HTERT RPE-1 (cell line): ENCODE results near the gene PLBD1.

Experiments used
- in situ Hi-C: fragments of 300-500 bp; cut with MboI; formaldehyde crosslinking; loops from 4 replicates; pipeline ENCODE4 v1.14.3; 2020; ENCODE audit warnings: low sequenced_read_pairs

PLBD1 gene, protein sequence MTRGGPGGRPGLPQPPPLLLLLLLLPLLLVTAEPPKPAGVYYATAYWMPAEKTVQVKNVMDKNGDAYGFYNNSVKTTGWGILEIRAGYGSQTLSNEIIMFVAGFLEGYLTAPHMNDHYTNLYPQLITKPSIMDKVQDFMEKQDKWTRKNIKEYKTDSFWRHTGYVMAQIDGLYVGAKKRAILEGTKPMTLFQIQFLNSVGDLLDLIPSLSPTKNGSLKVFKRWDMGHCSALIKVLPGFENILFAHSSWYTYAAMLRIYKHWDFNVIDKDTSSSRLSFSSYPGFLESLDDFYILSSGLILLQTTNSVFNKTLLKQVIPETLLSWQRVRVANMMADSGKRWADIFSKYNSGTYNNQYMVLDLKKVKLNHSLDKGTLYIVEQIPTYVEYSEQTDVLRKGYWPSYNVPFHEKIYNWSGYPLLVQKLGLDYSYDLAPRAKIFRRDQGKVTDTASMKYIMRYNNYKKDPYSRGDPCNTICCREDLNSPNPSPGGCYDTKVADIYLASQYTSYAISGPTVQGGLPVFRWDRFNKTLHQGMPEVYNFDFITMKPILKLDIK

DNA sequence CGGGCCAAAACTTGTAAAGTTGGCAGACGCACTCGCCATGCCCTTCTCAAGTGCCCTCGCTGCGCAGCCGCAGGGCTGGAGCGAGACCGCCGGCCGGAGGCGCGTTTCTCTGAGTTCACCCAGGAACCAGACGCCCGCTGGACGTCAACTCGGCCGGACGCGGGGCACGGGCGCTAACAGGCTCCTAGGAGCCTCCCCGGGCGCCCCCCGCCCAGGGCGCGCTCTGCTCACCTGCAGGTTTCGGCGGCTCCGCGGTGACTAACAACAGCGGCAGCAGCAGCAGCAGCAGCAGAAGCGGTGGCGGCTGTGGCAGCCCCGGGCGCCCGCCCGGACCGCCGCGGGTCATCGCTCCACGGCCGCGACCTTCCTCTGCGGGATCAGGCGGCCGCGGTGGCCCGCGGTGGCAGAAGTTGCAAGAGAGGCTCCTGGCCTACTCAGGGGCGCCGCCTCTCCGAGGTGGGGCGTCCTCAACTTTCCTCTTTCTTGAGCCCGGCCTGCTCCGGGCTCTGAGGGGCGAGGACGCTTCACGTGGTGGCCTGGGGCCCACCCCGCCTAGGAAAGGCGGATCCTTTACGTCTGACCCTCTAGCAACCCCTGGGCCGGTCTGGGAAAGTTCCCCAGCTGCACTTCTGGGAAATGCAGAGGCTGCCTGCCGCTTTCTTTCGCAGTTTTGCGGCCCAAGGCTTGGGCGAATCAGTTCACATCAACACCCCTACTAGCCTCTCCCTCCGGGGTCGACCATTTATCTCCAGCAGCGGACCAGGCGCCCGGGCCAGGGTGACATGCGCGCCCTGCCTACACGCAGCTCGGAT lies at the start of gene PLBD1:
TSS of gene PLBD1 (minus strand) at position 533 of the 812 bp plus-strand sequence. CDS start at position 346, 187 bp downstream.
- in situ Hi-C loops = no loop called here

DNA sequence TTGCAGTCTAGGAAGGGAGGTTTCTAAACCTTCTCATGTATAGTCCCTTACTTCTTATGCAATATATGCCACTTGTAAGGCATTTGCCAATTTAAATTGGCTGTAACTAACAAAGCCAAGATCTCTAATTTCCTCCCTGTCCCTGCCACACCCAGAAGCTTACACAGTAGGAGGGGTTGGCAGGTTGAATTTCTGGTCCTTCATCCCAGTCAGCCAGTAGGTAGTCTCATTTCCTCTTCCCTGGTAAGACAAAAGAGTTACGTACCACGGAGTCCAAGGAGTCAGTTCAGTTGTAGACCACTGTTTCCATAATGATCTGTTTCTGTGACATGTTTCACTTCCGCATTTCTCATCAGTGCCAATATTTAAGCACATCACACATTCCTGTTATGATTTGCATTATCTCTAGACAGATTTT lies 47.0 kb upstream of the PLBD1 start:
- in situ Hi-C loops = no loop called here

DNA sequence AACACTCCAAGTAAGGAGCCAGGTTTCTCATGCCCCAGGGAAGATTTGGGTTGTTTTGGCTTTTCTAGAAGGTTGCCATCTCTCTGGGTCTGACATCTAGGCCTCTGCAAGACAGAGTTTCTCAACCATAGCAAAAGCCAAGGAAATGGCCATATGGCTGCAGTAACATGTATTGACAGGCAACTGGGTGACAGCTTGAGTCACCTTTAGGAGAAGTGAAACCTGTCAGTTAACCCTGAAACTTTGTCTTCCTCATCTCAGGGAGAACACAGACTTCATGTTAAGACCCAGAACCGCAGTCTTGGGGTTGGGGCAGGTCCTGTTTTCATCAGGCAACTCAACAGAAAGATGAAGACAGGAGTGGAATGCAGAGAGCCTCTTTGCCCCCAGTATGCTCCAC lies 46.0 kb upstream of the PLBD1 start:
- in situ Hi-C loops = no loop called here

DNA sequence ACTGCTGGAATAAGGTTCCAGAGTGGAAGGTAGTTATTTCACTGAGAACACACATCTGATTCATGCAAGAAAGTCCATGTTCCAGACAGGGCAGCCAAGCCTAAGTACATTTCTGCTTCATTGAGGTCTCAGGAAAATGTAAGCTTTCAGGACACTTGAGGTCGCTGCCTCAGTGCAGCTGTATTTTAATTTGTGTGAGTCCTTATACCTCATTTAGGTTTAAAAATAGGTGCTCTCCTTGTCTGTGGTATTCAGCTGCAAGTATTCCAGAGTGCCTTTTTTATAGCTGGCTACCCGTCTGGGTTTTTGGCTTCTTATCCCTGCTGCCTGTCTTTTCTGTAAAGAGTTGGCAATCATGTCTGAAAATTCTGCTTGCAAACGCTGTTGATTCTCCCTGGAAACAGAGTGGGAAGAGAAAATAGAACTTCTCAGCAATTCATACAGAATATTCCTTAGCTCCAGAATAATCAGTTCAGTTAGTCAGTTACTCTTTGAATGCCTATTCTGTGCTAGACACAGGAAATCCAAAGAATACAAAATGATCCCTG lies 45.3 kb upstream of the PLBD1 start:
- in situ Hi-C loops = no loop called here

DNA sequence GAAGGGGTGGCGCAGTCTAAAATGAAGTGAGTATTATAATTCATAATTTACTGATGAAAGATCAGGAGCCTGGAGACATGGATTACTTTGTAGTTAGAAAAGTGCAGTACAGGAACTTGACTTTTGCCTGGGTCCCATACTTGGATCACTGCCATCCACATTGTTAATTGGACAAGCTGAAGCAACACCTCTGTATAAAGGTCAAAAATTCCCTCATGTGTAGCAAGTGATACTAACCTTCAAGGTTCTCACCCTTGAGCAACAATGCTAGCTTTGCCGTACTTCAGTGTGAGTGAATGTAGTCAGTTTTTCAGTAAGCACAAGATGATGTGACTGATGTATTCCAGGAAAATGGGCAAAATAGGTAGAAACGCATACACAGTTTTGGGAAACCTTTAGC lies 44.6 kb upstream of the PLBD1 start:
- in situ Hi-C loops = no loop called here

DNA sequence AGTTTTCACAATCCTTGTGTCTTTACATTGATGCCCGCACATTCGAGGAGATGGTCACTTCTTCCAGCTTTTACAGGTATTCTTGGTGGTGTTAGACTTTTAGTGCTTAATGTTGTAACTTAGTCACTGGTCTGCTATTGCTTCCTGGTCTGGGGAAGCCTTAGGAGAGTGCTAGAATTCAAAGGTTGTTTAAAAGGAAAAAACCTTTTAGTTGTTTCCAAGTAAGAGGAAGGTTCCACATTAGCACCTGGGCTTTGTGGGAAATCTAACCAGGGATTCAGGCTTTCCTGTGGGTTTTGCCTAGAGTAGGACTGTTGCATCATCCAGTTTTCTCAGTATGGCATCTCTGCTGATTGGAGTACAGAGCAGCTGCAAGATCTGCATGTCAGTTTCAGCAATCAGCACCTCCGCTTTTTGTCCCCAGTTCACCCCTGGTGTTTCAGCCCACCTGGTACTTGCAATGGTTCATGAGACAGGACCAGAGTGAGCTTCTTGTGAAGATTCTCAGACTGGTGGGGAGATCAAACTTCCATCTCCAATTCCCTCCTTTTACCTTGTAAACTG lies 44.0 kb upstream of the PLBD1 start:
- in situ Hi-C loops = no loop called here

DNA sequence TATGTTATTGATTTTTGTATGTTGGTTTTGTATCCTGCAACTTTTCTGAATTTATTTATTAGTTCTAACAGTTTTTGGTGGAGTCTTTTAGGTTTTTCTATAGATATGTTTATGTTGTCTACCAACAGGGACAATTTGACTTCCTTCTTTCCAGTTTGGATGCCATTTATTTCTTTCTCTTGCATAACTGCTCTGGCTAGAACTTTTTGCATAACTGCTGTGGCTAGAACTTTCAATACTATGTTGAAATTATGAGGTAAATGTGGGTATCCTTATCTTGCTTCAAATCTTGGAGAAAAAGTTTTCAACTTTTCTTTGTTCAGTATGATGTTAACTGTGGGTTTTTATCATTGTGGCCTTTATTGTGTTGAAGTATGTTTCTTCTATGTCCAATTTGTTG lies 39.9 kb upstream of the PLBD1 start:
- in situ Hi-C loops = no loop called here

DNA sequence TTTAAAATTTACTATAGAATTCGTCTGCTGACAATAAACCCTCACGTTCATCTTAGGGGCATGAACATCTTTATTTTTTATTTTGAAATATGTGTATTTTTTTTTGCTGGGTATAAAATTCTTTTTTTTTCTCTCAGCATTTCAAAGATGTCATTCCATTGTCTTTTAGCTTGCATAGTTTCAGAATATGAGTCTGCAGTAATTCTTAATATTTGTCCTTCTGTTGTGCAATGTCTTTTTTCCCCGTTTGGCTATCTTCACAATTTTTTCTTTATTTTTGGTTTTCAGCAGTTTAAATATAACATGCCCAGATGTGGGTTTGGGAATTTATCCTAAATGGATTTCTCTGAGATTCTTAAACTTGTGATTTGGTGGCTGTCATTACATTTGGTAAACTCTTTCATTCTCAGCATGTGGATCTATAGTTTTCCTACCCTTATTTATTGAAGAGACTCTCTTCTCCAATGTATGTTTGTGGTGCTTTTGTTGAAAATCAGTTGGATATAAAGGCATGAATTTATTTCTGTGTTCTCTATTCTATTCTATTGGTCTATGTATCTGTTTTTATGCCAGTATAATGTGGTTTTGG lies 37.8 kb upstream of the PLBD1 start:
- in situ Hi-C loops = no loop called here

DNA sequence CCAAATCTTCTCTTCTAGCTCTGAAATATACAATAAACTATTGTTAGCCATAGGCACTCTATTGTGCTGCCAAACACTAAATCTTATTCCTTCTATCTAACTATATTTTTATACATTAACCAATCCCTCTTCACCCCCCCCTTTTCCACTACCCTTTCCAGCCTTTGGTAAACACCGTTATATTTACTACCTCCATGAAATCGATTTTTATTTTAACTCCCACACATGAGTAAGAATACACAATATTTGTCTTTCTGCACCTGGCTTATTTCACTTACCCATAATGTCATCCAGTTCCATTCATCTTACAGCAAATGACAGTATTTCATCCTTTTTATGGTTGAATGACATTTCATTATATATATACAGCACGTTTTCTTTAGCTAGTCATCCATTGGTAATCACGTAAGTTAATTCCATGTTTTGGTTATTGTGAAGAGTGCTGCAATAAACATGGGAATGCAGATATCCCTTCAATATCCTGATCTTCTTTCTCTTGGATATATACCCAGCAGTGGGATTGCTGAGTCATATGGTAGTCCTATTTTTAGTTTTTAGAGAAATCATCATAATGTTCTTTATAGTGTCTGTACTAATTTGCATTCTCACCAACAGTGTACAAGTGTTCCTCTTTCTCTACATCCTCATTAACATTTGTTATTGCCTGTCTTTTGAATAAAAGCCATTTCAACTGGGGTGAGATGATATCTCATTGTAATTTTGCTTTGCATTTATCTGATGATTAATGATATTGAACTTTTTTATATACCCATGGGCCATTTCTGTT lies 34.2 kb upstream of the PLBD1 start:
- in situ Hi-C loops = no loop called here

DNA sequence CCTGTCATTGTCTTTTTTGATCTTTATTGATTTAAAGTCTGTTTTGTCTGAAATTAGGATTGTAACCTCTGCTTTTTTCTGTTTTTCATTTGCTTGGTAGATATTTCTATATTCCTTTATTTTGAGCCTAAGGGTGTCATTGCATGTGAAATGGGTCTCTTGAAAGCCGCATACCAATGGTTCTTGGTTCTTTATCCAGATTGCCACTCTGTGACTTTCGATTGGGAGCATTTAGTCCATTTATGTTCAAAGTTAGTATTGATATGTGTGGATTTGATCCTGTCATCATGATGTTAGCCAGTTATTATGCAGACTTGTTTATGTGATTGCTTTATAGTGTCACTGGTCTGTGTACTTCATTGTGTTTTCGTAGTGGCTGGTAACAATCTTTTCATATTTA lies 29.8 kb upstream of the PLBD1 start:
- in situ Hi-C loops = no loop called here

DNA sequence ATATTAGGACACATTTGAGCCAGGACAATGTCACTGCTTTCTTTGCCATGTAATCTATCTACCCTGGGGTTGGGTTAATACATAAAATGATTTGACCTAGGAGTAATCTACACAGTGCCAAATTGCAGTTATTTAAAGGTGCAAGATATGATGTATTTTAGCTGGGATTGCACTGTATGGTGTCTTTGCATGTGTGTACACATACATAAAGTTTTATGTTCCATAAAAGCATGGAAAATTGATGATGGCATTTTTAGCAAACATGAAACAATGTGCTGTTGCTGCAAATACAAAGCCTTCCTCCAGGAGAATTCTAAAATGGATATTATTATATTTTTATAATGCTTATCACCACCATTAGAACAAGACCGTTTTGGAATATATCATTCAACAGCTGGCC lies 24.0 kb upstream of the PLBD1 start:
- in situ Hi-C loops = no loop called here

DNA sequence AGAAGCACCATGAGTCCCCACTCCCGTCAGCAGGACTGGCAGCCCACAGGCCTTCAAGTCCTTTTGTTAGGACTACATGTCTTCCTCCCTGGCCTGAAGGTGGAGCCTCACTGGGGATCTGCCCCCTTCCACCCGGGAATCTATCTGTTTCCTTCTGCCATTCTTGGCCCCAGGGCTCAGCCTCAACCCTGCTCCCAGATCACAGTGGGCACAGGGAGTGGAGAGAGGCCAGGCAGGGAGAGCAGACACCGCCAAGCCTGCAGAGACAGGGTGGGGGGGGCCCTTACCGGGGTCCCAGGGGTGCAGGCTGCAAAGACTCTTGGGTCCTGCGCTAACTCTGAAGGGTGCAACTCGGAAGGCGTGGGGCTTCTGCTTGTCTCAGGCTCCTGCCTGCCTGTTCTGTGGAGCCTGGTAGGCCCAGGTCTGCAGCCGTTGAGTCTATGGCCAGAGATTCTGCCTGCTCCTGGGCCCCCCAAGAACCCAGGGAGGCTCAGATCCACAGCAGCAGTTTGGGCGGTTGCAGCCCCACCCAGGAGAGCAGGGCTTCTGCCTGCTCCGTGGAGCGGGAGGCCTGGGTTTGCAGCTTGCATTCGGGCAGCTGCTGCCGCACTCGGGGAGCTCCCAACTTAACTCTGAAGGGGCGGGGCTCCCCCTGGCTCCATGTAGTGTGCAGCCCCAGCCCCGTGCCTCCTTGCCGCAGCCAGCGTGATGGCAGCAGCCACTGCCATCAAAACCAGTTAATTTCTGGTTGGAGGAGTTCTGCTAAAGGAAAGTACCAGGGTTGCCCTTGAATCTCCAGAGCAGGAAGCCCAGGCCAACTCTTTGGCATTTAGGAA lies 21.7 kb upstream of the PLBD1 start:
- in situ Hi-C loops = no loop called here

DNA sequence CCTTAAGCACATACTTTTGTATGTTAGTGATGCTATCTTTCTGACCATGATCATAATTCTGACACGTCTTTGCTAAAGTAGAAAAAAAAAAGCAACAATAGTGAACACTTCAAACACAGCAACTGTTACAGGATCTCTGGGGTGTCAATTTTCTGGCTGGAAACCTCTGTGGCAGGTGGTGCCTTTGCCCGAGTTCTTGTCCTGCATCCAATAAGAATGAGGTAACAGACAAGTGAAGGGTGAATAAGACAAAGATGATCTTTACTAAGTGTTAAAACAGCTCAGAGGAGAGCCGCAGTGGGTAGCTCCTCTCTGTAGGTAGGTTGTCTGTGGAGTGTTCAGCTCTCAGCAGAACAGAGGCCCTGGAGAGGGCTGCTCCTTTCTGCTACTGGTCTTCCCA lies 20.9 kb upstream of the PLBD1 start:
- in situ Hi-C loops = no loop called here

DNA sequence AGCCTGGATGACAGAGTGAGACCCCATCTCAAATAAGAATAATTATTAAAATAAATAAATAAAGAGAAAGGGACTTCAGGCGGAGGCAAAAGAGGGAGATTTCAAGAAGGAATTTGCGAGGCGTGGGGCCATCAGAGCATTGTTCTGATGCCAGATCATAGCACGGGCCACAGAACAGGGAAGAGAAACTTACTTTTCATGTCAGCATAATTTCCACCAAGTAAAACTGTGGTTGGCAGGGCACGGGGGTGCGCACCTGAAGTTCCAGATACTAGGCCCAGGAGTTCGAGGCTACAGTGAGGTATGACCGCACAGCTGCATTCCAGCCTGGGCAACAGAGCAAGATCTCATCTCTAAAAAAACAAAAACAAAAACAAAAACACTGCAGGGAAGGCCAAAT lies 11.0 kb upstream of the PLBD1 start:
- in situ Hi-C loops = no loop called here

DNA sequence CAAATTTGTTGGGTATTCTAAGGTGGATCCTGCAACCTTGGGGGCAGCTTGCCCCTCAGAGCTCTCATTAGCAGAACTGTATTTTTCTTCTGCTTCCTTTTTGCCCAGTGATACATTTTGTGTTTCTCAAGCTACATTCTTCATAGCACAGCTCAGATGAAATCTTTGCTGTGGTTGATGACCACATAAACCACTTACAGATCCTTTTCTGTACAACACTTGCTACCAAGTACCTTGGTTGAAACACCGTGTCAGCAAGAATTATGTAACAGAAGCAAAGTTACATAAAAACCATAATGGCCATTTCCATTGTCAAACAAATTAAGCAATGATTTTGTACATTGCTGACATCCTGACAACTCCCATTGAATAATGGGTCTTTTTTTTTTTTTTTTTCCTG lies 9.7 kb upstream of the PLBD1 start:
- in situ Hi-C loops = no loop called here

DNA sequence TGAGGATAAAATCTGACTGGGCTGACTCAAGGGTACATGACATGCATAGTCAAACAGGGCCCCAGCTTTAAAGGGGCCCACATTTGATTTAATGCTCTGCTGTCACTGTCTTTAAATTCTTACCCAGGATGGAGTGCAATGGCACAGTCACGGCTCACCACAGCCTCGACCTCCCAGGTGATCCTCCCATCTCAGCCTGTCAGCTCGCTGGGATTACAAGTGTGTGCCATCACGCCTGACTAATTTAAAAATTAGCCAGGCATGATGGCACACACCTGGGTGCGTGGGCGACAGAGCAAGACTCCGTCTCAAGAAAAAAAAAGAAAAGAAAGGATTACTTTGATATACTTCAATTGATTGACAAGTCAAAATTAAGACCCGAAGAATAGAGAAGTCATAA lies 9.2 kb upstream of the PLBD1 start:
- in situ Hi-C loops = no loop called here

DNA sequence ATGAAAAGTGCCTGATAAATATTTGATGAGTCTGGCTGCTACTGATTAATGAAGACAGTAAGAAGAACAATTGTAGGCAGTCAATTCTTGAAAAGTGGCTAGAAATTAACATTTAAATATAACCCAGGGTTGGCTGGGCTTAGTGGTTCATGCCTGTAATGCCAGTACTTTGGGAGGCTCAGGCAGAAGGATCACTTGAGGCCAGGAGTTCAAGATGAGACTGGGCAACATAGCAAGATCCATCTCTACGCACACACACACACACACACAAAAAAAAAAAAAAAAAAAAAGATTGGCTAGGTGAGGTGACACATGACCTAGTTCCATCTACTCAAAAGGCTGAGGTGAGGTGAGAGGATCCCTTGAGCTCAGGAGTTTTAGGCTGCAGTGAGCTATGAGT lies 7.9 kb upstream of the PLBD1 start:
- in situ Hi-C loops = no loop called here

DNA sequence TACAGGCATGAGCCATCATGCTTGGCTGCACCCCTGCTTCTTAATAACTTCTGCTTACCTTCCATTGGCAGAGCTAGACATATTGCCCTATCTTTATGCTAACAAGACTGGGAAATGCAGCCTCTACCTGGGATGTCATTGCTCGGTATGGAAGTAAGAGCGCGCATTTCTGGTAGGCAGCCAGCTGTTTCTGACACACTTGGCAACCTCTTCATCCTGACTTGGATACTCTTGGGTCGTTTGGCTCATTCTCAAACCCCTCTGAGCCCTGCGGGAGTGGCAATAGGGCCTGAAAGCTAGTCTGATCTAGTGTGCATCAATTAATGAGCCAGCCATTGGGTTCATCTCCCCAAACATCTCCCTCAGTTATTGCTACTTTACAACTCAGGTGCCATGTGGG lies 5.4 kb upstream of the PLBD1 start:
- in situ Hi-C loops = no loop called here

DNA sequence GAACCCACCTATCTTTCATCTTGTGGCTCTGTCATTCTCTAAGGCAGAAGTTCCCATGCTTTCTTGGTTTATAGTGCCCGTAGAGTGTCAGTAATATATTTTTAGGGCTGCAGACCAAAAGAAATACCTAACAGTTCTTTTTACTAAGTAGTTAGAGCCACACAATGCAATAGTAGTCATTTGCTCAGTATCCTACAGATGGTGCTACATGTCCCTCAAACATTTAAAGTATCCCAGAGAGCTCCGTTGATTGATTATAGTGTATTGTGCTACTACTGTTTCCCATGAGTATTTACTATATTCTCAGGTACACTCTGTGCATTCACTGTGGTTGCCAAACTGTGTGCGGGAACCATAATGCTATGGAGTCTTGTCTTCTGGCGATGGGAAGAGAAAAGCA lies 4.7 kb upstream of the PLBD1 start:
- in situ Hi-C loops = no loop called here
